ENCODE results near the gene GPC6.

The GPC6 gene

GRCh38 chr13:94254737-94255136 lies 1028.1 kb downstream of the GPC6 start (continued):
- no peak for TF ChIP-seq GLIS1 (tag by site-specific recombination; IDR thresholded peaks at IDR 0.05)

- no peaks in the 10 kb centered on the region for H3K4me1 ChIP-seq (ENCODE audit: control insufficient read depth, insufficient read depth, low read length)
- H3K36me3 ChIP-seq (ENCODE audit: control insufficient read depth in 2 of 2, insufficient read depth in 1 of 2, low read length in 2 of 2) = no peaks in the 10 kb centered on the region
- POLR2A ChIA-PET = no interaction called here
- CTCF ChIA-PET = interaction anchor here (0.7 kb wide), 1 partner anchor 417 kb away, joined by 3 read pairs; no protein-coding TSS in a partner anchor
- TF ChIP-seq GFI1B (tag by site-specific recombination; IDR thresholded peaks at IDR 0.05) (no peak), ZBTB8A (tag by site-specific recombination; IDR thresholded peaks at IDR 0.05) (no peak), TRIM28 (IDR thresholded peaks at IDR 0.05; ENCODE audit: borderline replicate concordance, low read length) (no peak), ZFP41 (tag by site-specific recombination; IDR thresholded peaks at IDR 0.05; ENCODE audit: borderline replicate concordance) (no peak), ZNF830 (tag by site-specific recombination; IDR thresholded peaks at IDR 0.05; ENCODE audit: low read depth) (no peak), ZNF704 (tag by site-specific recombination; IDR thresholded peaks at IDR 0.05) (no peak), ZFP37 (tag by site-specific recombination; IDR thresholded peaks at IDR 0.05) (no peak), ZNF423 (tag by site-specific recombination; IDR thresholded peaks at IDR 0.05) (no peak), ZNF404 (tag by site-specific recombination; IDR thresholded peaks at IDR 0.05) (no peak), ZNF747 (tag by site-specific recombination; IDR thresholded peaks at IDR 0.05) (no peak), ZNF521 (tag by site-specific recombination; IDR thresholded peaks at IDR 0.05) (no peak), TCF7L2 (IDR thresholded peaks at IDR 0.05; ENCODE audit: borderline replicate concordance, low read depth, low read length) (no peak), ZNF140 (tag by site-specific recombination; IDR thresholded peaks at IDR 0.05) (no peak), SALL2 (tag by site-specific recombination; IDR thresholded peaks at IDR 0.05; ENCODE audit: borderline replicate concordance) (no peak), ZNF174 (tag by site-specific recombination; IDR thresholded peaks at IDR 0.05) (no peak), KLF10 (tag by site-specific recombination; IDR thresholded peaks at IDR 0.05) (no peak), MEIS1 (CRISPR knock-in tag; IDR thresholded peaks at IDR 0.05; ENCODE audit: borderline replicate concordance) (no peak), ZNF701 (tag by site-specific recombination; IDR thresholded peaks at IDR 0.05) (no peak), ZNF558 (tag by site-specific recombination; IDR thresholded peaks at IDR 0.05) (no peak)
- H3K9me3 ChIP-seq (ENCODE audit: control insufficient read depth, insufficient read depth, low read depth, low read length) = no peaks in the 10 kb centered on the region
- H3K27ac ChIP-seq (ENCODE audit: extremely low read depth, low read depth, low read length) = no peak overlapping the region
- no peak overlapping the region for H3K4me3 ChIP-seq (ENCODE audit: low read depth, low read length)
Measured at GRCh38 chr13:94256721-94257120, 1030.1 kb downstream of the GPC6 start.

GRCh38 chr13:94259984-94260383 lies 1033.4 kb downstream of the GPC6 start:
- Histone ChIP-seq H3K4me3 (ENCODE audit: low read depth, low read length) (no peak overlapping the region), H3K36me3 (ENCODE audit: control insufficient read depth in 2 of 2, insufficient read depth in 1 of 2, low read length in 2 of 2) (no peaks in the 10 kb centered on the region), H3K4me1 (ENCODE audit: control insufficient read depth, insufficient read depth, low read length) (no peaks in the 10 kb centered on the region), H3K9me3 (ENCODE audit: control insufficient read depth, insufficient read depth, low read depth, low read length) (no peaks in the 10 kb centered on the region), H3K27ac (ENCODE audit: extremely low read depth, low read depth, low read length) (no peak overlapping the region)
- ChIA-PET CTCF (no interaction called here), POLR2A (no interaction called here)
- TF ChIP-seq FEZF1 (tag by site-specific recombination; IDR thresholded peaks at IDR 0.05) = no peak
- no peak for TF ChIP-seq ZNF529 (tag by site-specific recombination; IDR thresholded peaks at IDR 0.05; ENCODE audit: insufficient replicate concordance)
- no peak for TF ChIP-seq BCL11A (tag by site-specific recombination; IDR thresholded peaks at IDR 0.05; ENCODE audit: low read depth)
- TF ChIP-seq SP3 (tag by site-specific recombination; IDR thresholded peaks at IDR 0.05) = no peak
- TF ChIP-seq MYNN (tag by site-specific recombination; IDR thresholded peaks at IDR 0.05; ENCODE audit: borderline replicate concordance) = no peak
- no peak for TF ChIP-seq KLF1 (tag by site-specific recombination; IDR thresholded peaks at IDR 0.05)
- TF ChIP-seq ZNF645 (tag by site-specific recombination; IDR thresholded peaks at IDR 0.05) = no peak
- no peak for TF ChIP-seq ZNF335 (tag by site-specific recombination; conservative IDR thresholded peaks at IDR 0.05)
- no peak for TF ChIP-seq ZBTB11 (tag by site-specific recombination; conservative IDR thresholded peaks at IDR 0.05; ENCODE audit: low read depth)
- TF ChIP-seq ZNF664 (tag by site-specific recombination; IDR thresholded peaks at IDR 0.05) = no peak
- TF ChIP-seq ZNF473 (tag by site-specific recombination; IDR thresholded peaks at IDR 0.05) = no peak
